Measurements from ENCODE around the gene L2HGDH. TPM values are rescaled to one million over a fixed set of nuclear protein-coding genes. Genes with fewer than 3 reads are reported as not detected.

Gene L2HGDH
- total RNA-seq, 1 experiment from 2014 or later, result 22.6 TPM

DNA sequence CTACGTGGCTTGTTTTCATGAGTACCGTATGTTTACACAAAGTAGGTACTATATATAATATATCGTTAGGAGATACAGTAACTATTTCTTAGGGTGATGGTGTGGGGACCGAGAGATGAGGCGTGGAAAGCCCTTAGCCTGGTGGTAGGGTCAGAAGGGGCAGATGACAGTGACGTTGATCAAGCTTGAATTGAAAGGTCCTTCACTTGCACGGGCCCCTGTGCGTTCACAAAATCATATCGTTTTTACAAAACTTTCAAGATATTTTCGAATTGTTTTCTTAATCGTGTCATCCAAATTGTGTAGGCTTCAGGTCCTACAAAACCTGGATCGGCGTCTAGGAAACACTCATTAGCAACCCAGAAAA is 79.8 kb downstream of the L2HGDH start:
- H4K20me1 ChIP-seq (ENCODE audit: control insufficient read depth, insufficient read depth, insufficient read length), result no peaks in the 10 kb centered on the region
- H3K4ac ChIP-seq (ENCODE audit: low read depth, low read length), result no peak overlapping the region
- no peak overlapping the region for H4K8ac ChIP-seq (replicated peaks; ENCODE audit: insufficient read length, low read depth, low read length)
- H3K27ac ChIP-seq (ENCODE audit: insufficient read length, low read depth, low read length), result no peak overlapping the region
- no peak overlapping the region for H2AFZ ChIP-seq (ENCODE audit: low read length)
- whole genome bisulfite sequencing (ENCODE audit: extremely low coverage, insufficient read length, low lambda C conversion rate), result no CpG with 5 or more reads among the region's 13 CpGs
- no peak overlapping the region for H3K23ac ChIP-seq (ENCODE audit: insufficient read length, low read depth, low read length)
- Mint-ChIP-seq H3K27ac (peak overlapping the region in 2 of 3 experiments; percentile 72 to 88; a peak in 4 of 7 replicates), H3K9me3 (peaks cover 5 to 10% of the 10 kb centered on the region in 2 experiments), H3K4me3 (peak overlapping the region; percentile 75 to 88), H3K27me3 (ENCODE audit: low read depth) (no peaks in the 10 kb centered on the region), H3K4me1 (peaks cover 18 to 22% of the 10 kb centered on the region in 2 experiments), H3K36me3 (ENCODE audit: insufficient read depth in 1 of 3, low read depth in 3 of 3) (peaks cover 8 to 12% (median 8%) of the 10 kb centered on the region in 3 experiments)
- H2BK12ac ChIP-seq (ENCODE audit: insufficient read length, low read depth, low read length), result no peak overlapping the region
- no peak overlapping the region for H2AK5ac ChIP-seq (ENCODE audit: insufficient read length, low read length)
- peak overlapping the region; percentile 54 for H3K9ac ChIP-seq (ENCODE audit: extremely low read depth, insufficient read length, low read length)
- no peak overlapping the region for H3K14ac ChIP-seq (ENCODE audit: insufficient read depth, low read length)
- no peak overlapping the region for H4K91ac ChIP-seq (ENCODE audit: insufficient read length, low read depth, low read length)
- H3K79me1 ChIP-seq (ENCODE audit: insufficient read depth, low read depth, low read length, poor library complexity, severe bottlenecking), result no peaks in the 10 kb centered on the region
- peaks cover 7% of the 10 kb centered on the region for H3K23me2 ChIP-seq (ENCODE audit: insufficient read length, low read depth, low read length, poor library complexity, severe bottlenecking)
- H3T11ph ChIP-seq (ENCODE audit: low read length), result no peak overlapping the region
- no peaks in the 10 kb centered on the region for H3K9me3 ChIP-seq (ENCODE audit: control insufficient read depth, low read depth, low read length)
- H3K18ac ChIP-seq (ENCODE audit: insufficient read length, low read depth, low read length), result no peak overlapping the region
- H3K4me1 ChIP-seq (ENCODE audit: insufficient read depth, low read length), result no peaks in the 10 kb centered on the region
- TF ChIP-seq, protein P1, sequence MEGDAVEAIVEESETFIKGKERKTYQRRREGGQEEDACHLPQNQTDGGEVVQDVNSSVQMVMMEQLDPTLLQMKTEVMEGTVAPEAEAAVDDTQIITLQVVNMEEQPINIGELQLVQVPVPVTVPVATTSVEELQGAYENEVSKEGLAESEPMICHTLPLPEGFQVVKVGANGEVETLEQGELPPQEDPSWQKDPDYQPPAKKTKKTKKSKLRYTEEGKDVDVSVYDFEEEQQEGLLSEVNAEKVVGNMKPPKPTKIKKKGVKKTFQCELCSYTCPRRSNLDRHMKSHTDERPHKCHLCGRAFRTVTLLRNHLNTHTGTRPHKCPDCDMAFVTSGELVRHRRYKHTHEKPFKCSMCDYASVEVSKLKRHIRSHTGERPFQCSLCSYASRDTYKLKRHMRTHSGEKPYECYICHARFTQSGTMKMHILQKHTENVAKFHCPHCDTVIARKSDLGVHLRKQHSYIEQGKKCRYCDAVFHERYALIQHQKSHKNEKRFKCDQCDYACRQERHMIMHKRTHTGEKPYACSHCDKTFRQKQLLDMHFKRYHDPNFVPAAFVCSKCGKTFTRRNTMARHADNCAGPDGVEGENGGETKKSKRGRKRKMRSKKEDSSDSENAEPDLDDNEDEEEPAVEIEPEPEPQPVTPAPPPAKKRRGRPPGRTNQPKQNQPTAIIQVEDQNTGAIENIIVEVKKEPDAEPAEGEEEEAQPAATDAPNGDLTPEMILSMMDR (conservative IDR thresholded peaks at IDR 0.05), result no peak
- 0 out of 2 replicates have a peak, but pooled peaks cover 2% of the 10 kb centered on the region for H3K79me2 ChIP-seq (ENCODE audit: insufficient read depth, low read length)
- H3K4me2 ChIP-seq (ENCODE audit: insufficient read depth, insufficient read length, low read length), result peak overlapping the region; percentile 65
- no peak overlapping the region for H3K56ac ChIP-seq (ENCODE audit: insufficient read length, low read depth, low read length)
- no peak overlapping the region for H2BK120ac ChIP-seq (ENCODE audit: low read depth, low read length, poor library complexity, severe bottlenecking)
- H2BK5ac ChIP-seq (ENCODE audit: insufficient read length, low read length), result no peak overlapping the region
- no peak overlapping the region for H4K5ac ChIP-seq (ENCODE audit: insufficient read length, low read depth, low read length)
- DNase-seq, result no peak
- H3K27me3 ChIP-seq (ENCODE audit: insufficient read depth, low read length), result no peaks in the 10 kb centered on the region
- H2BK20ac ChIP-seq (ENCODE audit: low read depth, low read length, poor library complexity, severe bottlenecking), result no peak overlapping the region
- H2BK15ac ChIP-seq (ENCODE audit: low read depth, low read length), result no peak overlapping the region

All from H9 (cell line).